ENCODE data around the gene ZFAND5. TPM values are rescaled to one million over a fixed set of nuclear protein-coding genes. Genes with fewer than 3 reads are reported as not detected.

The ZFAND5 gene, protein sequence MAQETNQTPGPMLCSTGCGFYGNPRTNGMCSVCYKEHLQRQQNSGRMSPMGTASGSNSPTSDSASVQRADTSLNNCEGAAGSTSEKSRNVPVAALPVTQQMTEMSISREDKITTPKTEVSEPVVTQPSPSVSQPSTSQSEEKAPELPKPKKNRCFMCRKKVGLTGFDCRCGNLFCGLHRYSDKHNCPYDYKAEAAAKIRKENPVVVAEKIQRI
- total RNA-seq, result 91.6 and 98.9 TPM in 2 replicates

DNA sequence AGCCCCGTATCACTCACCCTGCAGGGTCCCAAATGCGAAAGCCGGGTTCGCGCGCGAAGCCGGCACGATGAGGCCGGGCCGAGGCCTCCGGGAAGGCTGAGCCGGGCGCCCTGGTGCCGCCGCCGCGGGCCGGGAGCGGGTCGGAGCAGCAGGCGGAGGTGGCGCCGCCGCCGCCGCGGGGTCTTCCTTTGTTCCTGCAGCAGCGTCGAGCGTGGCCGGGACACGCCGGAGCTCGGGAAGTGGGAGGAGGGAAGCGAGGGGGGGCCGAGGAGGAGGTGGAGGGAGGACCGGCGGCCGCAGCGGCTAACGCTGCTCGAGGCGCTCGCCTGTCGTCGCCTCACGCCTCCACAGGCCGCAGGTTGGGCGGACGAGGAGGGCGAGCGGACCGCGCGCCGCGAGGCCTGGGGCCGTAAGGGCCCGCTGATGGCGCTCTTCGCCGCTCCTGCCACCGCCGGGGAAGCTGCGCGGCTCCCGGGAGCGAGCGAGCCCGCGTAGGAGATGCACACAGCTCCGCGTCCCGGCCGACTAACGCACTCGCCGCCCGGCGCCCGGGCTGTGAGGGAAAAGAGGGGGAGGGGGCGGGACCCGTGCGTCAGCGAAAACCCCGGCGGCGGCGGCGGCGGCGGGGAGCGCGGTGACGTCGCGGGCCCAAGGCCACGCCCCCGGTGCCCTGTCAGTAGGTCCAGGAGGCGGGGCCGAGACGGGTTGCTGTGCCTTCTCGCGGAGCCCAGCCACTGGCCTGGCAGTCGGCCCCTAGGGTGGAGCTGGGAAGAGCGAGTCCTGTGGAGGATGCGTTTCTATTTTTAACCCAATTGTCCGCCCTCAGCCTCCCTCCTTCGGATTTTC lies at the start of gene ZFAND5:
TSS of gene ZFAND5 (minus strand) at position 530 of the 846 bp plus-strand sequence. CDS start 4,430 bp downstream, outside the sequence.
- DNase-seq, result peak; percentile 98

DNA sequence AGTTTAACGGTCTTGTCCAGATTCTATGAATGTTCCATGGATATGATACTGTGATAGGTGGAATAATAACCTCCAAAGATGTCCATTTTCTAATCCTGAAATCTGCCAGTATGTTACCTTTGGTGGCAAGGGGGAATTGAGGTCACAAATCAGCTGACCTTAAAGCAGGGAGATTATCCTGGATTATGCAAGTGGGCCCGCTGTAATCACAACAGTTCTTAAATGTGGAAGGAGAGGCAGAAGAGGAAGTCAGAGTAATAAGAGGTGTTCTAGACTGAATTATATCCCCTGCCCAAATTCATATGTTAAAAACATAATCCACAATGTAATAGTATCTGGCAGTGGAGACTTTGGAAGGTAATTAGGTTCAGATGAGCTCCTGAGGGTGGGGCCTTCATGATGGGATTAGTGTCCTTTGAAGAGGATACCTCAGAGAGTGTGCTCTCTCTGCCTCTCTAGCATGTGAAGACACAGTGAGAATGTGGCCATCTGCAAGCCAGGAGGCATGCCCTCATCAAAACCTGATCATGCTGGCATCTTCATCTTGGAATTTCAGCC lies 47.6 kb upstream of the ZFAND5 start:
- no peak for DNase-seq

DNA sequence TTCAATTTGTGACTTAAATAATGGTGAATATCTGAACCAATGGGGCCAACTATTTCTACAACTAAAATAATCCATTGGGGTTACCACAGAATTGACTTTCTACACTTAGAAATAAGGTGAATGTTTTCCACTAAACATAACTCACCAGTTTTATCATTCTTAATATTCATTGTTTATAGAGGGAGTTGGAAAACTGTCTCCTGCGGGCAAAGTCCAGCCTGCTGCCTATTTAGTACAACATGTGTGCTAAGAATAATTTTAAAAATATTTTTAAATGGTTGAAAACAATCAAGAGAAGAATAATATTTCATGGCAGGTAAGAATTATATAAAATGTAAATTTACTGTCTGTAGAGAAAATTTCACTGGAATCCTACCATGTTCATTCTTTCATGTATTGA lies 45.2 kb upstream of the ZFAND5 start:
- no peak for DNase-seq

DNA sequence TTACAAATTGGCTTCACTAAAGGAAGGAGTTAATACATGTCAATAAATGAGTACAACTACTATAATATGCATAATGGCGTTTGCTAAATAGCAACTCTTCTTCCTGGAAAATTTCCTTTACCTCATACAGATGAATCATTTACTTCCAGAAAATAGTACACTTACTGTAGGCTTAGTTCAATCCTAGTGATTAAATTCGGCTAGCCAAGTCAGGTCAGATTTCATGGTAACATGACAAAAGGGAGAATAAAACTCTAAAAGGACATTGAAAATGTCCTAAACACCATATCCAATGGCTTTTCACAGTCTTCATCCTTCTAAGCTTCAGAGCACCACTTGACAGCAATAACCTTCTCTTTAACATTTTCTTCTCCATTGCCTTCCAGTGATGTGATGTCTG lies 42.1 kb upstream of the ZFAND5 start:
- no peak for DNase-seq

DNA sequence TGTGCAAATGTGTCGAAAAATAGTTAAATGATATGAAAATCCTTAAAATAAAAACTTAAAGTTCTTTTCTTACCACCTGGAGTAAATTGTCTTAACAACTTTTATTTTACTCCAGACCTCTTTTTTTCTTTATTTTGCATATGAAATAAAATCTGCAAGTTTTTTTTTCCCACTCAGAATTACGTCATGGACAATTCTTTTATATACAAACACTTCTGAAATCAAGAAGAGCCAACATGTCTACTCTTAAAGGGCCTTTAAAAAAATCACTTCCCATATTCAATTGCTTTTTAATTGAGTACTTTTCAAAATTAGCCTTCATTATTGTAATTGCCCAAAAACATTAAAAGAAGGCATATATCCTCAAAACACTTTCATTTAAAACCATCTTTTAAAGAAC lies 37.7 kb upstream of the ZFAND5 start:
- no peak for DNase-seq

DNA sequence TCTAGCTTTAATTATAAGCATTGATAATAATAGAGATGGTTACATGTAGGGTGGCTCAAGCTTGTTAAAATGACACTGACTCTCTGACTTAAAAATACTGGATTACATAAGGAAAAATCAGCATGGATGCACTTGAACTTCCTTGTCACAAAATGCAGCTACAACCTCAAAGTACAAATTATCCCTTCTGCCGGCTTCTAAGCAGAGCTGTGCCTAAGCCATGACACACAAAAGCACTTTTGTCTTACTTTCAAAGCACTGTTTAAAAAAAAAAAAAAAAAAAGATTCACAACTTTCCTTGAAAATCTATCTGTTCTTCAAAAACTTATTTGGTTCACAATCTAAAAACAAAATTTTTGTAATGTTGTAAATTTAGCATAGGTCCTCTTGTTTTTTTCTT lies 36.4 kb upstream of the ZFAND5 start:
- DNase-seq, result no peak

DNA sequence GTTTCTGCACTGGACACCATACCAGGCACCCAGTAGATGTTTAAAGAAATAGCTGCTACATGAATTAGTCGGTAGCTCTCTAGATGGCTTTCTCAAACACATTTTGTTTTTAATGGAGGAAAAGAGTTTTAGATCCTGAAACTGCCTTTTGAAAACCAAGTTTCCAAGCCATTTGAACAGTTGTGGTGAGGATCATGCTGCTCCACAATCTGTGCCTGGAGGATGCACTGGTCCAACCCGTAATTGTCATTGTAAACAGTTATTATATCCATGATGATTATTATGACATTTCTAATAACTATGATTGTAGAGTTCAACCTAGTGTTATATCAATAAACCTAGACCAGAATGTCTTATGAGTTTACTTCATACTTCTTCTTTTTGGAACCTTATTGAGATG lies 35.9 kb upstream of the ZFAND5 start:
- DNase-seq, result no peak

DNA sequence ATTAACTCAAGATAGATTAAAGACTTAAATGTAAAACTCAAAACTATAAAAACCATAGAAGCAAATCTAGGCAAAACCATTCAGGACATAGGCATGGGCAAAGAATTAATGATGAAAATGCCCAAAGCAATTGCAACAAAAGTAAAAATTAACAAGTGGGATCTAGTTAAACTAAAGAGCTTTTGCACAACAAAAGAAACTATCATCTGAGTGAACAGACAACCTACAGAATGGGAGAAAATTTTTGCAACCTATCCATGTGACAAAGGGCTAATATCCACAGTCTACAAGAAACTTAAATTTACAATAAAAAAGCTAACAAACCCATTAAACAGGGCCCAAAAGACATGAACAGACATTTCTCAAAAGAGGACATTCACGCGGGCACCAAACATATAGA lies 34.4 kb upstream of the ZFAND5 start:
- DNase-seq, result no peak

DNA sequence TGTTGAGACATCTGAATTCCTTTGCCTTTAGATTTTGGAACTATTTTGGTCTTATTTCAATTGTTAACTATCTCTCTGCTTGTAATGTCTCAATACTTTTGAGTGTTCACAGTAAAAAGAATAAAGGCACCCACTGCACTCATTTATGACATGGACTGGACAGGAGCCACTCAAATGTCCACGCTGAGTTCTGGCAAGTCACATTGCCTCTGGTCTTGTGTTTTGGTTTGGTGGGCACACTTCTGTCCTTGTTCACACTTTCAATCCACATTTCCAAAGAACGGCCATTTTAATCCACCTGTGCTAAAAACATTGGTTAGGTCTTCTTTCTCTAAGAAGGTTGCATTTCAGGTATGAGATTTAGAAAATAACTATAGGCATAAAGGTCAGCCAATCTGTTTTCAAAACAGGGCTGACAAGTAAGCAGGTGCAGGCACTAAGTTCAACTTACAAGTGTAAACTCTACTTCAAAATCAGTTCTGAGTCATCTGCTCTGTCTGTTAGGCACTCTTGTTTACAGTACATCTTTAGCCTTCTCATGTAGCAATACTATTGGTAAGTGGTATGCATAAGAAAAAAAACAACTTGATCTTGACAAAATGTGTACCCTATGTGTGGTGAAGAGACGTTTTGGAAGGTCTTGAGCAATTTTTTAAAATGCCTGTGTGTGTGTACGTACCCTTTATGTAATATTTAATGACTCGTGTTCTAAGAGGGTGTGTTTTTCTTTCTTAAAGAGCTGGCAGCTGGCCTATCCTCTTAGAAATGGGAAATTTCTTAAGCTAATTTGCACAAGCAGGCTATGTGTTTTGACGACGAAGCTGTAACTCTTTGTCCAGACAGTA lies 31.5 kb upstream of the ZFAND5 start:
- peak; percentile 17 for DNase-seq

DNA sequence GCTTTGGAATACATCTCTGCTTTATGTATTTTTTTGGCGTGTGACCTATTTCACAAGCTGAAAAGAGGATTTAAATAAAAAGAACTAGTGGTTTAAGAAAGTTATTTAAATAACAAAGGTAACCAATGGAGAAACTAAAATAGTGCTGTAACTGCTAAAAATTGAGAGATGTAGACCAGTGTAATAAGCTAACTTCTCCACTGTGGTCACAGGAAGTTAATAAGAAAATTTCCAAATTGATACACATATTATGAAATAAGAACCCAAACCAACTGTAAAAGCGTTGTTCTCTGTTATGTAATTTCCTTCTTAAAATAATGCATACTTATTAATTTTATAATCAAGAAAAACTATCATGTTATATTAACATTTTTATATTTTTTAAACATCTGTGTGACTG lies 29.1 kb upstream of the ZFAND5 start:
- DNase-seq, result no peak

DNA sequence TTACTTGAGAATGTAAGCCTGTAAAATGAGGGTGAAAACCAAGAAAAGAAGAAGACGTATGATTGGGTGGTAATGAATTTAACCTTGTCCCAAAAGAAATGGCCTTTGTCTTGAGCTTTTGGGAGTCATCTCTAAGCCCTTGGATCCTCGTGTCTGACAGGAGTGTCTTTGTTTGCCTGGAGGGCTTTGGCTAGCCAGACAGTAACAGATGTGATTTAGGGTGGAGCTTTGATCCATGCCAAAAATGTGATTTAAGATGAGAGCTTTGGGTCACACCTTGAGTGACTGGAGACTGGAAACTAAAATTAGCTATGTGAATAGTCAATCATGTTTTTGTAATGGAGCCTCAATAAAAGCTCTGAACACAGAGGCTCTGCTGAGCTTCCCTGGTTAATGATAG lies 25.9 kb upstream of the ZFAND5 start:
- DNase-seq, result no peak

DNA sequence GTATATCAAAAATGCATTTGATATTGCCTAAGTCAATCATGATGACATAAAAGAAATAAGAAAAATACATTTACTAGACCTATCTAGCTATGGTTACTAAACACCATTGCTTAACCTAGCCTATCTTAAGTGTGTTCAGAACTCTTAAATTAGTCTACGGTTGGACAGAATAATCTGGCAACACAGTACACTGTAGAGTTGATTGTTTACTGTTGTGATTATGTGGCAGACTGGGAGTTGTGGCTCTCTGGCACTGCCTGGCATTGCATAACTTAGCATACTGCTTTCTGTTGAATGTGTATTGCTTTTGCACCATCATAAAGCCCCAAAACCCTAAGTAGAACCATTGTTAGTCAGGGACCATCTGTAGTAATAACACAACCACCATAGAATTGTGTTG lies 21.2 kb upstream of the ZFAND5 start:
- DNase-seq, result no peak

DNA sequence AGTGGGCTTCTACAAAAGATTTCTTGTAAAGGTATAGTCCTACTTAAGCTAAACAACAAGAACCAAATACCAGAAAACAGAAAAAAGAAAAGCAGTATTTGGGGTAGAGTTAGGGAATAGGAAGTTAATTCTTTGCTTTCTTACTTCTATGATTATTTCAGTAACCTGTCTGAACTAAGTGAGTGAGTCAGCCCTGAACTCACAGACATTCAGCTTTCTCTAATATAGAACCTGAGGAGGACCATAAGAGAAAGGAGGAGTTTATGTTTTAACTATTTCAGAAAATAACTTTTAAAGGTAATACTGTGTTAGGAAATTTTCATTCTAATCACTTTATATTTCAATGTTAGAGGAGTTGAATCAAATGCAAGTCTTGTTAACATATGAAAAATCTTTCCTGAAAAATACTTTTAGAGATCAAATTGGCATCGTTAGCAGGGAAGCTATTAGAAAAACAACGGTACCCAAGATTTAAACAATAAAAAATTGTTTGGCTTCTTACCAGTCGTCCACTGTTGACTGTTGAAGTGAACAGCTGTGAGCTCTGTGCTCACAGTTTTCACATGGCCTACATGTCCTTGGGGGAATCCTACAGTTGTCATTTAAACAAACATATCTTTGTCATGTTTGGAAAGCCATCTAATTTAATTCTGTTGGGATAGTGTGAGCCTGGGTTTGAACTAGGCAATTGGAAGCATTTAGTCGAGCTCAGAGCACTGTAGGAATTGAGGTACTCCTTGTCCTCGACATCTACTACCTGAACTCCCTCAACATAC lies 19.9 kb upstream of the ZFAND5 start:
- DNase-seq, result no peak

DNA sequence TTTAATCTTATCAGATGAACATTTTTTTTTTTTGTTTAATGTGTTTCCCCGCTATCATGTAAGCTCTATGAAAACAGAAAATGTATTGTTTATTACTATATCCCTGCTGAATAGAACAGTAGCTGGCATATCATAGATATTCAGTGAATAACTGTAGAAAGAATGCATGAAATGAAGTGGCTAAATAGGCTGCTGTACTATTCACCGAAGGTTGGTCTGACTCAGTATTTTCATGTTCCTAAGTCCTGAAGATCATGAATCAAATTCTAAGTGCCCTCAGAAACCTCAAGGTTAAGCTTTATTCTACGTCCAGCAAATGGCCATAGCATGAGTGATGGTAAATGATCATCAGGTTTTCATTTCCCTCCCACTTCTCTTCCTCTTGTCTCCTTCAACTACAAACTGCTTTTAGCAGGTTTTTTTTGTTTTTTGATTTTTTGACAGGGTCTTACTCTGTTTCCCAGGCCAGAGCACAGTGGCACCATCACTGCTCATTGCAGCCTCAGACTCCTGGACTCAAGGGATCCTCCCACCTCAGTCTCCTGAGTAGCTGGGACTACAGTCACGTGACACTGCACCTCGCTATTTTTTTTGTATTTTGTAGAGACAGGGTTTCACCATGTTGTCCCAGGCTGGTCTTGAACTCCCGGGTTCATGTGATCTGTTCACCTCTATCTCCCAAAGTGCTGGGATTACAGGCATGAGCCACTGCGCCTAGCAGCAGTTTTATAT lies 19.1 kb upstream of the ZFAND5 start:
- DNase-seq, result no peak

DNA sequence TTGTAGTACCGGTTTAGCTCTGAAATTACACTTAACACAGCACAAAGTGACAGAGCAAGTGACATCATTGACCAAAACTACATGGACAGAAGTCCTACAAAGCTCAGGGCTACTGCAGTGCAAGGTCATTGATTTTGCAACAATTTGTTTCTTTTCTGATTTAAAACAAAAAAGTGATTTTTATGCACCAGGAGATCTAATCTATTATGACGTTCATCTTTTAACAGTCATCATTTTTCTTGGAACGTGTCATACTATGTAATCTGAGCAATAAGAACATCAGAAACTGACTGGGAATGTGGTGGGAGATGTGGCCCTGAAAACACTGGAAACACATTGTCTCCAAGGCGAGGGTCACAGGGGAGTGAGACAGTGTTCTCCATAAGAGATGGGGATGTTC lies 17.4 kb upstream of the ZFAND5 start:
- DNase-seq, result no peak

DNA sequence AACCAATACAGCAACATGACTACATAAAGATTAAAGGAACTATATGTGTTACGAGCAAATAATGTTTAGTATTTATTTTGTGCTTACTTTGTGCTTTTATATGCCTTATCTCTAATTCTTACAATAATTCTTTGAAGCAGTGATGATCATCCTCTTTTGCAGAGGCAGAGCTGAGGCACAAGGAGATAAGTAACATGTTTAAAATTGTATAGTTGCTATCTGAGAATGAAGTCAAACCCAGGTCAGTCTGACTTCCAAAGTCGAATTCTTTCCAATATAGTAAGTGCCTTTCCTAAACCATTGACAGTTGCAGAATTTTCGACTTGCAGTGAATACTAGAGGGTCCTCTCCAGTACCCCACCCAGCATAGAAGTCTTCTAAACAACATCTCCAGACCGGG lies 12.0 kb upstream of the ZFAND5 start:
- no peak for DNase-seq

DNA sequence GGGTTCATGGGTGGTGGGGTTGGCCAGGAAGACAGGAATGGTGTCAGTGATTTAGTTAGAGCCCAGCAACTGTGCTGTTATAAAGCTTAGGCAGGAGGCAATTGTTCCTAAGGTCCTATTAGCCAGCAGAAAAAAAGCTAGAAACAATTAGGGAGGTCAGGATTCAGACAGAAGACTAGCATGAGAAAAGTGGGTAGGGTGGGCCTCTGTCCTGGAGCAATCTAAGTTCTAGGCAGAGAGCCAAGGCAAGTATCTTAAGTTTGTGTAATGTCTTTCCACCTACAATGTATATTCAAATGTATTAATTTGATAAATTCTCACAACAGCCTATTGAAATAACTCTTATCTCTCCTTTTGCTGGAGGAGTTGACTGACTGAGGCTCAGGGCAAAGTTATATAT lies 6.1 kb upstream of the ZFAND5 start:
- DNase-seq, result no peak

DNA sequence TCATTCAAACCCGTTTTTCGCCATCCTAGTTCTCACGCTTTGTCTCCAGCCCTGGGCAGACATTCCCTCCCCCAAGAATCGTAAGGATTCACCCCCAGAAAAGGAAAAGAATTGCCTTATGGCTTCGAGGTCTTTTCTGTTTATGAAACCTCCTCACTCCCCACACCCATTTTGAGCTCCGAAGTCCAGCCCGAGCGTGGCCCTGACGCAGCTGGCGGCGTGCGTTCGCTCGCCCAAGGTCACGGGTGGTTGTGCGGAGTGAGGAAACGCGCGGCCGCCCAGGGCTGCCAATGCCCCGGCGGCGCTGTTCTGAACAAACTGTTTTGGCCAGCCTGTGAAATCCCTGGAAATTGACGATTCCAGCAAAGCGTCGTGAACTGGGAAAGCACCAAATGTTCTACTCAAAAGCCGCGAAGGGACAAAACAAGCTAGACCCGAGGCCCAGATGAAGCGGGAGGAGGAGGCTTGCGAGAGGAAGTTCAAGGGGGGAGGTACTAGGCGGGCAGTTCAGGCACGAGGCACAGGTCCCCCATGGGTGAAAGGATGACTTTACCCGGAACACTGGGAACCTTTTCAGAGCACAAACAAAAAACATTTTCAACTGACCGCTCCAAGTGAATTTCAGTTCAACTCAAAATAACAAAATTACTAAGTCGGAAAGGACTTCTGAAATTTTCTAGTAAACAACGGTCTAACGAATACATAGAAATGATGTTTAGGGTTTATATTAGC lies 683 bp upstream of the ZFAND5 start:
- DNase-seq, result peak; percentile 88

DNA sequence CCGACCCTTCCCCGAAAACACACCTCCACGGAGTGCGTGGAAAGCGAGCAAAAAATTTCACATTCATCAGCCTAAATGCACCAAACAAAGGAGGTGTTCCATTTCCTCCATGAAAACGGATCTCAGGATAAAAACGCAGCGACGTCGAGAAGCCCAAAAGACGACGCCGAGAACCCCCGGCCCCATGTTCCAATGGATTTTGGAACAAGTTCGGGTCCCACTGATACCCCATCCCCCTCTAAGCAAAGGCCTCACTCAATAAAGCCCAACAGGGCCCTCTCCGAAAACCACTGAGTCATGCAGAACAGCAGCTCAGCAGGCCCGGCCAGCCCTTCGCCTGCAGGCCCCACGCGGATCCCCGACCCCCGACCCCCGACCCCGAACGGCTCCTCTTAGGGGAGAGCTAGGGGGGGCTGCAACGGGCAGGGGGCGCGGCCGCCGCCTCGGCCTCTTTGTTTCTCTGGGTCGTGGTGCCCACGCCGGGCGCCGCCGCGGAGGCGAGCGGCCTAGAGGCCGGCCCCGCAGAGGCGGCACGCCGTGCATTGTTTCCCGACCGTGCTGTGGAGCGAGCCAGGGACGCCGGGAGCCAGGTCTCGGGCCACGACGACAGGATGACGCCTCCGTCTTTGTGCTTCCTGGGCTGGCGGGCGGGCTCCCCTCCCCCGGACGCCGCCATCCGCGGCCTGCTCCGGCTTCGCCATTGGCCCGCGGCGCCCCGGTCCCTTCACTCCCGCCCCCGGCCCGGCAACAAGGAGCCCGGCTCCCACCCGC lies 915 bp downstream of the ZFAND5 start:
- DNase-seq, result peak; percentile 77

DNA sequence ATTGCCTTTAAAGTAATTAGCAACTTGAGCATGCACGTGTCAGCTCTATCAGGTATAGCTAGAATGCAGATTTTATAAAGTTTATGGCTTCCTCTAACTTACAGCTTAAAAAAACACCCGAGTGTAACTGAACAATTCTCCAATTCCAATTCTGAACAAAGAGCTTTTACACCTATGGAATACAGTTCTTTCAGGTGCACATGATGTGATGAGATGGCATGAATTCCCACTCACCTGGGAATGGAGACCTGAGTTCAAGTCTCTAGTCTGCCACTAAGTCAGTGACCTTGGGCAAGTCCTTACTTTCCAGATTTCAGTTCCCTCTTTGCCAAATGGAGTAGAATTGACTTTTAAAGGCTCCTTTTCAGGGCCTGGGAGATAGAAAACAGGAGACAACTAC lies 1.8 kb downstream of the ZFAND5 start:
- peak; percentile 20 for DNase-seq

All from dermis blood vessel endothelial cell (primary cell).